Peyer's patch (tissue), 4 donors: ENCODE results near the gene ANKRD35.

ENCODE experiments used
- POLR2A ChIP-seq, 2 donors: fragments of 450-650 bp; IDR thresholded peaks; one replicate each; pipeline ENCODE4 v1.5.1; 2017; ENCODE audit warnings: antibody characterized with exemption in 2 of 2, mild to moderate bottlenecking in 2 of 2, moderate library complexity in 2 of 2
- TF ChIP-seq, protein P1 (sequence below), 6 experiments: fragments of 450-650 bp in 4 of 6; fragments of 200-600 bp in 2 of 6; sonication (generic) in 1 of 6; IDR thresholded peaks; one replicate each; pipeline ENCODE4 v1.5.1; 2017 to 2019; ENCODE audit warnings: antibody characterized with exemption in 6 of 6, mild to moderate bottlenecking in 3 of 6, moderate library complexity in 1 of 6

DNA sequence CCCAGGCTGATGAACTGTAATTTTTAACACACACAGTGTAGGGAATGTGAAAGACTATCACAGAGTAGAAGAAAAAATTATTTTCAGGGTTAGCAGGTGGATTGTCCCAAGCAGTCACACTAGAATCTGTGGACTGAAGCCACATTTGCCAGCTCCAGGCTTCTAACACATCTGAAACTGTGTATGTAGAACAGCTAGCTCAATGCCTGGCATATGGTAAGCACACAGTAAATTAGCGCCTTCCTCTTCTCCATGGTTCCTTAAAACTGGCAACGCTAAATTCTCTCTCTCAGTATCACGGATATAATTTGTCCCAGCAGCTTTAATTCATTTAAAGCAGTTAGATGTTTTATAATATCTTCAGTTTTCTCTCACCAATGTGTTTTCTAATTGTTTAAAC, 42.6 kb downstream of the ANKRD35 start:
- TF ChIP-seq POLR2A (IDR thresholded peaks at IDR 0.05) = no peak
- TF ChIP-seq, protein P1, sequence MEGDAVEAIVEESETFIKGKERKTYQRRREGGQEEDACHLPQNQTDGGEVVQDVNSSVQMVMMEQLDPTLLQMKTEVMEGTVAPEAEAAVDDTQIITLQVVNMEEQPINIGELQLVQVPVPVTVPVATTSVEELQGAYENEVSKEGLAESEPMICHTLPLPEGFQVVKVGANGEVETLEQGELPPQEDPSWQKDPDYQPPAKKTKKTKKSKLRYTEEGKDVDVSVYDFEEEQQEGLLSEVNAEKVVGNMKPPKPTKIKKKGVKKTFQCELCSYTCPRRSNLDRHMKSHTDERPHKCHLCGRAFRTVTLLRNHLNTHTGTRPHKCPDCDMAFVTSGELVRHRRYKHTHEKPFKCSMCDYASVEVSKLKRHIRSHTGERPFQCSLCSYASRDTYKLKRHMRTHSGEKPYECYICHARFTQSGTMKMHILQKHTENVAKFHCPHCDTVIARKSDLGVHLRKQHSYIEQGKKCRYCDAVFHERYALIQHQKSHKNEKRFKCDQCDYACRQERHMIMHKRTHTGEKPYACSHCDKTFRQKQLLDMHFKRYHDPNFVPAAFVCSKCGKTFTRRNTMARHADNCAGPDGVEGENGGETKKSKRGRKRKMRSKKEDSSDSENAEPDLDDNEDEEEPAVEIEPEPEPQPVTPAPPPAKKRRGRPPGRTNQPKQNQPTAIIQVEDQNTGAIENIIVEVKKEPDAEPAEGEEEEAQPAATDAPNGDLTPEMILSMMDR (IDR thresholded peaks at IDR 0.05) = no peak
